Measurements from ENCODE around the gene PYCARD. TPM values are rescaled to one million over a fixed set of nuclear protein-coding genes. Genes with fewer than 3 reads are reported as not detected.
A peak's percentile ranks its signal among the peaks of the same experiment; 100 is the strongest.

Gene PYCARD
- total RNA-seq, 2 donors from 2014 or later: 23.1 to 29.8 TPM

GRCh38 chr16:31223044-31223443, 20.5 kb upstream of the PYCARD start:
- no peak for DNase-seq (ENCODE audit: low spot score)
- Mint-ChIP-seq H3K4me1 (ENCODE audit: low read depth in 2 of 2) (peaks cover 0 to 10% of the 10 kb centered on the region in 2 donors), H3K9me3 (no peaks in the 10 kb centered on the region), H3K27me3 (peaks cover 14 to 20% of the 10 kb centered on the region in 2 donors), H3K36me3 (no peaks in the 10 kb centered on the region), H3K27ac (no peak overlapping the region), H3K4me3 (no peak overlapping the region)
- ATAC-seq: no peak

- H3K27ac Mint-ChIP-seq: peak overlapping the region; percentile 5 to 15
- no peak overlapping the region for H3K4me3 Mint-ChIP-seq
- peaks cover 14 to 24% of the 10 kb centered on the region in 2 donors for H3K27me3 Mint-ChIP-seq
- H3K36me3 Mint-ChIP-seq: no peaks in the 10 kb centered on the region
- peaks cover 0 to 15% of the 10 kb centered on the region in 2 donors for H3K4me1 Mint-ChIP-seq (ENCODE audit: low read depth in 2 of 2)
- ATAC-seq: no peak
- H3K9me3 Mint-ChIP-seq: no peaks in the 10 kb centered on the region
- no peak for DNase-seq (ENCODE audit: low spot score)
Measured at GRCh38 chr16:31221357-31222160, 19.0 kb upstream of the PYCARD start.

GRCh38 chr16:31219154-31219741, 16.7 kb upstream of the PYCARD start:
- peaks cover 21 to 29% of the 10 kb centered on the region in 2 donors for H3K27me3 Mint-ChIP-seq
- peaks cover 9 to 19% of the 10 kb centered on the region in 2 donors for H3K4me1 Mint-ChIP-seq (ENCODE audit: low read depth in 2 of 2)
- no peaks in the 10 kb centered on the region for H3K36me3 Mint-ChIP-seq
- no peak overlapping the region for H3K4me3 Mint-ChIP-seq
- no peak for ATAC-seq
- DNase-seq (ENCODE audit: low spot score): no peak
- H3K9me3 Mint-ChIP-seq: no peaks in the 10 kb centered on the region
- H3K27ac Mint-ChIP-seq: peak overlapping the region in 1 of 2 donors; percentile 34

GRCh38 chr16:31217136-31217530, 14.6 kb upstream of the PYCARD start:
- Mint-ChIP-seq H3K4me3 (peak overlapping the region; percentile 52), H3K9me3 (no peaks in the 10 kb centered on the region), H3K27ac (no peak overlapping the region), H3K4me1 (ENCODE audit: low read depth in 2 of 2) (peaks cover 9 to 19% of the 10 kb centered on the region in 2 donors), H3K27me3 (peaks cover 21 to 31% of the 10 kb centered on the region in 2 donors), H3K36me3 (no peaks in the 10 kb centered on the region)
- ATAC-seq: no peak
- no peak for DNase-seq (ENCODE audit: low spot score)

GRCh38 chr16:31216422-31217135, 14.0 kb upstream of the PYCARD start, which contains the start of gene PYDC1:
PYDC1 (minus strand) TSS chr16:31217135; CDS start chr16:31217028, 107 bp downstream.
- peak within 1 kb of the TSS in 1 of 2 donors; percentile 43 for H3K27ac Mint-ChIP-seq
- H3K36me3 Mint-ChIP-seq: no peaks in the 10 kb centered on the region
- H3K9me3 Mint-ChIP-seq: no peaks in the 10 kb centered on the region
- peaks cover 18 to 31% of the 10 kb centered on the region in 2 donors for H3K27me3 Mint-ChIP-seq
- ATAC-seq (peak; percentile 52 to 57), DNase-seq (ENCODE audit: low spot score) (no peak)
- peaks cover 14 to 19% of the 10 kb centered on the region in 2 donors for H3K4me1 Mint-ChIP-seq (ENCODE audit: low read depth in 2 of 2)
- H3K4me3 Mint-ChIP-seq: peak within 1 kb of the TSS; percentile 81

- Mint-ChIP-seq H3K36me3 (no peaks in the 10 kb centered on the region), H3K9me3 (no peaks in the 10 kb centered on the region), H3K27me3 (peaks cover 7 to 21% of the 10 kb centered on the region in 2 donors), H3K27ac (peak overlapping the region in 1 of 2 donors; percentile 43), H3K4me3 (peak overlapping the region; percentile 81), H3K4me1 (ENCODE audit: low read depth in 2 of 2) (peaks cover 15 to 18% of the 10 kb centered on the region in 2 donors)
- ATAC-seq: peak; percentile 53 to 63
- no peak for DNase-seq (ENCODE audit: low spot score)
Measured at GRCh38 chr16:31215287-31216162, 13.0 kb upstream of the PYCARD start.

GRCh38 chr16:31214708-31215286, 12.2 kb upstream of the PYCARD start:
- DNase-seq (ENCODE audit: low spot score) (no peak), ATAC-seq (peak in 1 of 2 donors; percentile 7)
- H3K27ac Mint-ChIP-seq: no peak overlapping the region
- no peaks in the 10 kb centered on the region for H3K36me3 Mint-ChIP-seq
- peak overlapping the region; percentile 81 for H3K4me3 Mint-ChIP-seq
- H3K9me3 Mint-ChIP-seq: no peaks in the 10 kb centered on the region
- peaks cover 15 to 18% of the 10 kb centered on the region in 2 donors for H3K4me1 Mint-ChIP-seq (ENCODE audit: low read depth in 2 of 2)
- peaks cover 7 to 21% of the 10 kb centered on the region in 2 donors for H3K27me3 Mint-ChIP-seq

GRCh38 chr16:31213877-31214707, 11.5 kb upstream of the PYCARD start, which contains the start of gene TRIM72:
TRIM72 (plus strand) TSS chr16:31214119; CDS start chr16:31214739, 620 bp downstream.
- Mint-ChIP-seq H3K4me1 (ENCODE audit: low read depth in 2 of 2) (peaks cover 15 to 18% of the 10 kb centered on the region in 2 donors), H3K27me3 (peaks cover 7 to 21% of the 10 kb centered on the region in 2 donors), H3K36me3 (no peaks in the 10 kb centered on the region), H3K27ac (no peak within 1 kb of the TSS), H3K4me3 (peak within 1 kb of the TSS; percentile 81), H3K9me3 (no peaks in the 10 kb centered on the region)
- no peak for DNase-seq (ENCODE audit: low spot score)
- ATAC-seq: no peak

GRCh38 chr16:31213342-31213741, 10.8 kb upstream of the PYCARD start:
- Mint-ChIP-seq H3K4me1 (ENCODE audit: low read depth in 2 of 2) (peaks cover 15 to 18% of the 10 kb centered on the region in 2 donors), H3K27me3 (peaks cover 7 to 15% of the 10 kb centered on the region in 2 donors), H3K27ac (no peak overlapping the region), H3K9me3 (no peaks in the 10 kb centered on the region), H3K36me3 (no peaks in the 10 kb centered on the region), H3K4me3 (no peak overlapping the region)
- ATAC-seq (no peak), DNase-seq (ENCODE audit: low spot score) (no peak)

GRCh38 chr16:31206776-31207175, 4.2 kb upstream of the PYCARD start:
- peak overlapping the region in 1 of 2 donors; percentile 78 for H3K27ac Mint-ChIP-seq
- ATAC-seq (no peak), DNase-seq (ENCODE audit: low spot score) (no peak)
- no peak overlapping the region for H3K4me3 Mint-ChIP-seq
- H3K9me3 Mint-ChIP-seq: no peaks in the 10 kb centered on the region
- peaks cover 0 to 2% of the 10 kb centered on the region in 2 donors for H3K27me3 Mint-ChIP-seq
- H3K4me1 Mint-ChIP-seq (ENCODE audit: low read depth in 2 of 2): peaks cover 20 to 28% of the 10 kb centered on the region in 2 donors
- no peaks in the 10 kb centered on the region for H3K36me3 Mint-ChIP-seq

GRCh38 chr16:31204871-31205666, 2.5 kb upstream of the PYCARD start:
- no peaks in the 10 kb centered on the region for H3K36me3 Mint-ChIP-seq
- DNase-seq (ENCODE audit: low spot score) (no peak), ATAC-seq (no peak)
- no peaks in the 10 kb centered on the region for H3K27me3 Mint-ChIP-seq
- no peaks in the 10 kb centered on the region for H3K9me3 Mint-ChIP-seq
- peaks cover 29 to 35% of the 10 kb centered on the region in 2 donors for H3K4me1 Mint-ChIP-seq (ENCODE audit: low read depth in 2 of 2)
- no peak overlapping the region for H3K4me3 Mint-ChIP-seq
- peak overlapping the region in 1 of 2 donors; percentile 78 for H3K27ac Mint-ChIP-seq
